ENCODE data around the gene BACH2. TPM values are rescaled to one million over a fixed set of nuclear protein-coding genes. Genes with fewer than 3 reads are reported as not detected.

The BACH2 gene
- total and polyA plus RNA-seq, 9 of the 15 experiments (the other 6 are each of a cell fraction or from before 2014, with no cell fraction given), result 0.06 to 3.1 (median 0.59) TPM

GRCh38 chr6:90222724-90223198 is 73.9 kb downstream of the BACH2 start (continued):
- TF ChIP-seq ATF3 (IDR thresholded peaks at IDR 0.05), result peak; percentile 95
- TF ChIP-seq ATF3 (CRISPR knock-in tag; conservative IDR thresholded peaks at IDR 0.05), result 0 out of 2 replicates have a peak, but pooled peaks have one; percentile 17
- no peak for TF ChIP-seq ZNF76 (CRISPR knock-in tag; IDR thresholded peaks at IDR 0.05; ENCODE audit: borderline replicate concordance)
- no peak for TF ChIP-seq CGGBP1 (CRISPR knock-in tag; IDR thresholded peaks at IDR 0.05)
- 0 out of 2 replicates have a peak, but pooled peaks have one; percentile 68 for TF ChIP-seq CBX5 (IDR thresholded peaks at IDR 0.05; ENCODE audit: borderline replicate concordance, low read depth)
- TF ChIP-seq CBX3 (IDR thresholded peaks at IDR 0.05; ENCODE audit: borderline replicate concordance in 1 of 2, low read length in 2 of 2), result peak in 1 of 2 experiments; percentile 97; a peak in 1 of 3 replicates
- TF ChIP-seq ZBTB33 (CRISPR knock-in tag; IDR thresholded peaks at IDR 0.05), result peak; percentile 100
- TF ChIP-seq HDAC6 (IDR thresholded peaks at IDR 0.05; ENCODE audit: low read depth, low read length), result no peak
- peak; percentile 19 to 77; a peak in 1 of 4 replicates for TF ChIP-seq MLLT1 (IDR thresholded peaks at IDR 0.05)
- peak; percentile 88 for TF ChIP-seq MYBL2 (IDR thresholded peaks at IDR 0.05; ENCODE audit: low read depth)
- TF ChIP-seq MYBL2 (CRISPR knock-in tag; IDR thresholded peaks at IDR 0.05; ENCODE audit: borderline replicate concordance), result no peak
- no peak for TF ChIP-seq EGR1 (conservative IDR thresholded peaks at IDR 0.05)
- peak; percentile 76 for TF ChIP-seq ARID1B (IDR thresholded peaks at IDR 0.05)
- 0 out of 2 replicates have a peak, but pooled peaks have one; percentile 26 for TF ChIP-seq SOX6 (IDR thresholded peaks at IDR 0.05)
- TF ChIP-seq RBM25 (IDR thresholded peaks at IDR 0.05; ENCODE audit: low read depth, low read length, severe bottlenecking), result no peak
- no peak for TF ChIP-seq ZNF24 (IDR thresholded peaks at IDR 0.05)
- TF ChIP-seq RFX7 (CRISPR knock-in tag; IDR thresholded peaks at IDR 0.05), result no peak
- no peak for TF ChIP-seq MCM7 (IDR thresholded peaks at IDR 0.05)
- TF ChIP-seq EHMT2 (IDR thresholded peaks at IDR 0.05), result peak; percentile 86
- peak; percentile 80; the same call in 1 of the 2 replicates for TF ChIP-seq JUND (IDR thresholded peaks at IDR 0.05; ENCODE audit: borderline replicate concordance, low read depth, low read length)
- peak; percentile 78; the same call in 2 of the 3 replicates for TF ChIP-seq JUND (tag; IDR thresholded peaks at IDR 0.05; ENCODE audit: borderline replicate concordance, low read depth, low read length)
- no peak for TF ChIP-seq BCOR (IDR thresholded peaks at IDR 0.05)
- TF ChIP-seq PHB2 (IDR thresholded peaks at IDR 0.05; ENCODE audit: low read depth), result no peak
- TF ChIP-seq FUS (optimal IDR thresholded peaks at IDR 0.05; ENCODE audit: low read depth, low read length), result no peak
- peak; percentile 73 for TF ChIP-seq ZNF316 (IDR thresholded peaks at IDR 0.05)
- TF ChIP-seq CBFA2T3 (IDR thresholded peaks at IDR 0.05), result peak; percentile 58
- peak; percentile 23; the same call in 1 of the 2 replicates for TF ChIP-seq EP400 (IDR thresholded peaks at IDR 0.05)
- peak; percentile 99 for TF ChIP-seq FOSL1 (tag; conservative IDR thresholded peaks at IDR 0.05)
- peak; percentile 61 for TF ChIP-seq SMARCA4 (IDR thresholded peaks at IDR 0.05)
- no peak for TF ChIP-seq CREM (IDR thresholded peaks at IDR 0.05; ENCODE audit: low read depth)

All from K562 (cell line).